GM23338 (cell line): ENCODE results near the gene UPK1A. TPM values are rescaled to one million over a fixed set of nuclear protein-coding genes. Genes with fewer than 3 reads are reported as not detected.

ENCODE experiments used
- ATAC-seq: fragments of 200-7000 bp; cut with Tn5 transposase; 3 replicates; pipeline ENCODE4 v1.9.1; 2020
- DNase-seq: peaks from one replicate; pipeline ENCODE4 v3.0.0-alpha.2; 2015; ENCODE audit warnings: low spot score
- H2AFZ ChIP-seq: fragments of 200-600 bp; sonication (generic); 2 replicates; pipeline ENCODE4 v1.8.0; 2016; ENCODE audit warnings: antibody characterized with exemption, mild to moderate bottlenecking, moderate library complexity
- H3F3A ChIP-seq: fragments of 200-600 bp; sonication (generic); replicated peaks from 2 replicates; pipeline ENCODE4 v1.8.0; 2017; ENCODE audit warnings: antibody characterized with exemption, mixed run types, low read depth
- H3K27ac ChIP-seq: fragments of 200-600 bp; sonication (generic); 2 replicates; pipeline ENCODE4 v1.6.1; 2016; ENCODE audit warnings: low read depth
- H3K27me3 ChIP-seq: fragments of 200-600 bp; sonication (generic); 2 replicates; pipeline ENCODE4 v1.8.0; 2016; ENCODE audit warnings: mild to moderate bottlenecking, mixed run types, moderate library complexity; ENCODE audit not compliant: insufficient read depth
- H3K36me3 ChIP-seq: fragments of 200-600 bp; sonication (generic); 2 replicates; pipeline ENCODE4 v1.8.0; 2016; ENCODE audit warnings: mild to moderate bottlenecking; ENCODE audit not compliant: insufficient read depth
- H3K4me1 ChIP-seq: fragments of 200-600 bp; sonication (generic); 2 replicates; pipeline ENCODE4 v1.8.0; 2016; ENCODE audit warnings: mild to moderate bottlenecking, moderate library complexity; ENCODE audit not compliant: insufficient read depth
- H3K4me2 ChIP-seq: fragments of 200-600 bp; sonication (generic); 2 replicates; pipeline ENCODE4 v1.7.1; 2017; ENCODE audit warnings: mixed run types
- H3K4me3 ChIP-seq: fragments of 200-600 bp; sonication (generic); 2 replicates; pipeline ENCODE4 v1.6.1; 2016; ENCODE audit warnings: mixed run types
- H3K79me2 ChIP-seq: fragments of 200-600 bp; sonication (generic); replicated peaks from 2 replicates; pipeline ENCODE4 v1.8.0; 2017; ENCODE audit warnings: mild to moderate bottlenecking; ENCODE audit not compliant: insufficient read depth
- H3K9me2 ChIP-seq: fragments of 200-600 bp; sonication (generic); 2 replicates; pipeline ENCODE4 v1.8.0; 2017; ENCODE audit not compliant: insufficient read depth
- H4K20me1 ChIP-seq: fragments of 200-600 bp; sonication (generic); replicated peaks from 2 replicates; pipeline ENCODE4 v1.8.0; 2017; ENCODE audit warnings: mild to moderate bottlenecking; ENCODE audit not compliant: insufficient read depth
- H3K27ac Mint-ChIP-seq: 2 replicates; pipeline ENCODE4 v1.8.0; 2020; ENCODE audit warnings: inconsistent platforms, mild to moderate bottlenecking, moderate library complexity, mixed read lengths
- H3K27me3 Mint-ChIP-seq: 3 replicates; pipeline ENCODE4 v1.8.0; 2022; ENCODE audit warnings: low read depth, mild to moderate bottlenecking, moderate library complexity, mixed read lengths, inconsistent platforms; ENCODE audit not compliant: insufficient read depth, poor library complexity
- H3K36me3 Mint-ChIP-seq: 3 replicates; pipeline ENCODE4 v1.8.0; 2021; ENCODE audit warnings: low read depth, mild to moderate bottlenecking, inconsistent platforms, moderate library complexity, mixed read lengths
- H3K4me1 Mint-ChIP-seq: 3 replicates; pipeline ENCODE4 v1.8.0; 2020; ENCODE audit warnings: mild to moderate bottlenecking, inconsistent platforms, mixed read lengths
- H3K4me3 Mint-ChIP-seq: 3 replicates; pipeline ENCODE4 v1.8.0; 2021; ENCODE audit warnings: moderate library complexity, mild to moderate bottlenecking, inconsistent platforms, mixed read lengths
- H3K9me3 Mint-ChIP-seq: 3 replicates; pipeline ENCODE4 v1.8.0; 2020; ENCODE audit warnings: moderate library complexity, mild to moderate bottlenecking, inconsistent platforms, mixed read lengths
- CREB1 ChIP-seq: fragments of 250-450 bp; sonication (Bioruptor Pico); IDR thresholded peaks from 2 replicates; pipeline ENCODE4 v1.5.0; 2020; ENCODE audit warnings: low read depth, mild to moderate bottlenecking, moderate library complexity
- ETS1 ChIP-seq: IDR thresholded peaks from 2 replicates; pipeline ENCODE4 v1.6.1; 2016; ENCODE audit warnings: antibody characterized with exemption
- EZH2phosphoT487 ChIP-seq: fragments of 200-600 bp; sonication (generic); IDR thresholded peaks from one replicate; pipeline ENCODE4 v1.8.1; 2018; ENCODE audit warnings: antibody characterized with exemption; ENCODE audit not compliant: unreplicated experiment
- POLR2AphosphoS5 ChIP-seq: IDR thresholded peaks from 2 replicates; pipeline ENCODE4 v1.6.1; 2016; ENCODE audit warnings: antibody characterized with exemption, low read depth
- REST ChIP-seq: IDR thresholded peaks from one replicate; pipeline ENCODE4 v1.6.1; 2018; ENCODE audit warnings: antibody characterized with exemption; ENCODE audit not compliant: unreplicated experiment
- STAT1 ChIP-seq: IDR thresholded peaks from one replicate; pipeline ENCODE4 v1.6.1; 2016; ENCODE audit warnings: antibody characterized with exemption; ENCODE audit not compliant: unreplicated experiment
- ZNF331 ChIP-seq: fragments of 250-450 bp; sonication (Bioruptor Pico); IDR thresholded peaks from 2 replicates; pipeline ENCODE4 v1.5.0; 2020; ENCODE audit warnings: low read depth, mild to moderate bottlenecking, moderate library complexity
- ZNF462 ChIP-seq: fragments of 250-450 bp; sonication (Bioruptor Pico); IDR thresholded peaks from 2 replicates; pipeline ENCODE4 v1.5.0; 2020; ENCODE audit warnings: mild to moderate bottlenecking, moderate library complexity
- polyA plus RNA-seq: library from polyadenylated mRNA; unstranded; fragments of >200 nt; fragmentation: Nextera tagmentation; extraction: Ambion mirVana; gene quantifications from 2 replicates; pipeline ENCODE4 v1.2.1, GENCODE V29; 2016
- total RNA-seq: library from RNA; depleted of rRNA; stranded (reverse); fragments of >200 nt; shearing (Covaris generic); gene quantifications from 2 replicates; pipeline ENCODE4 v1.2.3, GENCODE V29; 2014

UPK1A gene
- total and polyA plus RNA-seq, 2 experiments from 2014 or later: 0.42 to 1.5 TPM

GRCh38 chr19:35695895-35696422 lies 29.6 kb downstream of the UPK1A start:
- no peaks in the 10 kb centered on the region for H3K36me3 Mint-ChIP-seq
- DNase-seq (no peak), ATAC-seq (no peak)
- 0 out of 2 replicates have a peak, but pooled peaks cover 2% of the 10 kb centered on the region for H3F3A ChIP-seq
- TF ChIP-seq REST: no peak
- TF ChIP-seq POLR2AphosphoS5: no peak
- no peak for TF ChIP-seq CREB1 (CRISPR knock-in tag)
- TF ChIP-seq ZNF331 (CRISPR knock-in tag): no peak
- no peak for TF ChIP-seq ETS1
- TF ChIP-seq EZH2phosphoT487: no peak
- no peak for TF ChIP-seq STAT1
- TF ChIP-seq ZNF462 (CRISPR knock-in tag): no peak
- H3K36me3 ChIP-seq: no peaks in the 10 kb centered on the region
- H3K4me3 Mint-ChIP-seq: no peak overlapping the region
- H3K4me1 Mint-ChIP-seq: peaks cover 3% of the 10 kb centered on the region; the same call in 2 of the 3 replicates
- H3K4me3 ChIP-seq: no peak overlapping the region
- no peak overlapping the region for H3K4me2 ChIP-seq
- H3K27ac ChIP-seq: no peak overlapping the region
- H2AFZ ChIP-seq: no peak overlapping the region; the same call in 1 of the 2 replicates
- H3K79me2 ChIP-seq: no peaks in the 10 kb centered on the region
- H4K20me1 ChIP-seq: no peaks in the 10 kb centered on the region
- no peaks in the 10 kb centered on the region; the same call in 1 of the 2 replicates for H3K4me1 ChIP-seq
- H3K27ac Mint-ChIP-seq: no peak overlapping the region
- no peaks in the 10 kb centered on the region for H3K27me3 ChIP-seq
- no peaks in the 10 kb centered on the region for H3K27me3 Mint-ChIP-seq
- no peaks in the 10 kb centered on the region for H3K9me2 ChIP-seq
- no peaks in the 10 kb centered on the region for H3K9me3 Mint-ChIP-seq
